Astrocyte of the cerebellum (primary cell): ENCODE measurements around the gene PCYT2.
A peak's percentile ranks its signal among the peaks of the same experiment; 100 is the strongest.

ENCODE experiments used
- DNase-seq: peaks from one replicate; pipeline ENCODE4 v3.0.0-alpha.2; 2011; ENCODE audit warnings: low read depth
- H3K4me3 ChIP-seq: 2 replicates; pipeline ENCODE4 v1.5.1; 2011; ENCODE audit warnings: mild to moderate bottlenecking, low read depth, low read length, moderate library complexity
- CTCF ChIP-seq: IDR thresholded peaks from 2 replicates; pipeline ENCODE4 v1.5.1; 2012; ENCODE audit warnings: low read length, low read depth, moderate library complexity, mild to moderate bottlenecking; ENCODE audit errors: missing control alignments
- in situ Hi-C: cut with HindIII; loops from 2 replicates; pipeline ENCODE4 v1.10.0; 2017; ENCODE audit warnings: low sequenced_read_pairs

The PCYT2 gene

GRCh38 chr17:81879121-81879520, 32.1 kb downstream of the PCYT2 start:
- DNase-seq: no peak
- H3K4me3 ChIP-seq: no peak overlapping the region
- in situ Hi-C loops: no loop called here
- TF ChIP-seq CTCF: no peak

GRCh38 chr17:81878294-81878693, 32.9 kb downstream of the PCYT2 start:
- no peak overlapping the region for H3K4me3 ChIP-seq
- no peak for TF ChIP-seq CTCF
- DNase-seq: no peak
- in situ Hi-C loops: no loop called here

GRCh38 chr17:81877569-81877968, 33.6 kb downstream of the PCYT2 start:
- in situ Hi-C loops: no loop called here

GRCh38 chr17:81871387-81872230, 39.6 kb downstream of the PCYT2 start:
- peak; percentile 22 for TF ChIP-seq CTCF
- in situ Hi-C loops: no loop called here
- no peak for DNase-seq
- peak overlapping the region; percentile 84 for H3K4me3 ChIP-seq

More at GRCh38 chr17:81877569-81877968, 33.6 kb downstream of the PCYT2 start:
- DNase-seq: no peak
- H3K4me3 ChIP-seq: no peak overlapping the region
- no peak for TF ChIP-seq CTCF

GRCh38 chr17:81870981-81871386, 40.2 kb downstream of the PCYT2 start, which contains the start of gene ARHGDIA:
ARHGDIA (minus strand) TSS chr17:81871337; CDS start chr17:81869930, 1,407 bp downstream.
- in situ Hi-C loops: no loop called here
- no peak for DNase-seq
- TF ChIP-seq CTCF: no peak
- H3K4me3 ChIP-seq: peak within 1 kb of the TSS; percentile 84

GRCh38 chr17:81870131-81870980, 40.8 kb downstream of the PCYT2 start:
- TF ChIP-seq CTCF: no peak
- DNase-seq: no peak
- in situ Hi-C loops: no loop called here
- peak overlapping the region; percentile 84 for H3K4me3 ChIP-seq
